Stimulated activated CD8-positive, alpha-beta memory T cell treated with anti-CD3 and anti-CD28 coated beads, Interleukin-15, amount 100 ng/mL, for 4 hours (primary cell): ENCODE data around the gene RAB4A.

Experiments used
- DNase-seq, 2 donors: peaks; one replicate each; pipeline ENCODE4 v3.0.0-alpha.2; 2020; ENCODE audit warnings: low read depth in 2 of 2

The RAB4A gene

GRCh38 chr1:229339086-229339485, 68.2 kb downstream of the RAB4A start:
- DNase-seq: no peak

- DNase-seq: no peak
These were observed 68.6 kb downstream of the RAB4A start for GRCh38 chr1:229339520-229339919.

GRCh38 chr1:229340496-229340895, 69.6 kb downstream of the RAB4A start:
- no peak for DNase-seq

- DNase-seq: peak in 1 of 2 donors; percentile 59
These were observed 71.1 kb downstream of the RAB4A start for GRCh38 chr1:229341774-229342655.

GRCh38 chr1:229342656-229343569, 72.0 kb downstream of the RAB4A start, which contains the start of gene CCSAP:
Gene CCSAP (minus strand): TSS chr1:229343047. CDS start chr1:229342465, 582 bp downstream.
- DNase-seq: peak; percentile 18 to 66

- DNase-seq: no peak
These were observed 73.2 kb downstream of the RAB4A start for GRCh38 chr1:229344139-229344538.

- no peak for DNase-seq
These were observed 74.2 kb downstream of the RAB4A start for GRCh38 chr1:229344937-229345684.

- DNase-seq: no peak
These were observed 76.6 kb downstream of the RAB4A start for GRCh38 chr1:229347528-229347927.

- DNase-seq: no peak
These were observed 78.8 kb downstream of the RAB4A start for GRCh38 chr1:229349463-229350385.

- no peak for DNase-seq
These were observed 82.1 kb downstream of the RAB4A start for GRCh38 chr1:229352975-229353374.

- DNase-seq: no peak
These were observed 83.3 kb downstream of the RAB4A start for GRCh38 chr1:229354226-229354625.
